ENCODE measurements around the gene ADCY9. TPM values are rescaled to one million over a fixed set of nuclear protein-coding genes. Genes with fewer than 3 reads are reported as not detected.

Gene ADCY9
- total RNA-seq, 1 experiment from 2014 or later = 9.8 TPM

GRCh38 chr16:3912897-3913296 is 203.3 kb downstream of the ADCY9 start:
- ChIA-PET POLR2A (interaction anchor here (0.7 kb wide), 1 partner anchor 1094 kb away, joined by 4 read pairs; no protein-coding TSS in a partner anchor), CTCF (no interaction called here), RAD21 (ENCODE audit: low non-redundant PET in 1 of 2, low total read pairs in 2 of 2, uncharacterized antibody in 2 of 2, unreplicated experiment in 2 of 2) (no interaction called here)
- Histone ChIP-seq H3K4me2 (ENCODE audit: low read length) (no peak overlapping the region), H3K4me1 (ENCODE audit: control insufficient read depth in 1 of 2, insufficient read depth in 2 of 2, low read length in 2 of 2) (no peaks in the 10 kb centered on the region), H3K9ac (ENCODE audit: low read length) (no peak overlapping the region), H2AFZ (ENCODE audit: low read depth, low read length, poor library complexity, severe bottlenecking) (no peak overlapping the region), H3K4me3 (replicated peaks in 1 of 2; ENCODE audit: low read depth in 1 of 2, low read length in 2 of 2) (no peak overlapping the region), H3K79me2 (ENCODE audit: insufficient read depth, low read length) (no peaks in the 10 kb centered on the region), H4K20me1 (ENCODE audit: insufficient read depth) (no peaks in the 10 kb centered on the region), H3K9me2 (ENCODE audit: insufficient read depth) (no peaks in the 10 kb centered on the region), H3K27me3 (ENCODE audit: insufficient read depth, low read length) (no peaks in the 10 kb centered on the region), H3K36me3 (ENCODE audit: control insufficient read depth in 1 of 2, insufficient read depth in 2 of 2, low read length in 2 of 2) (no peaks in the 10 kb centered on the region), H3K9me3 (ENCODE audit: control insufficient read depth in 1 of 2, insufficient read depth in 1 of 2, low read depth in 1 of 2, low read length in 2 of 2) (peaks cover 0 to 4% of the 10 kb centered on the region in 2 experiments; a peak in 2 of 4 replicates), H3K27ac (ENCODE audit: low read depth, low read length) (no peak overlapping the region)
- ATAC-seq = no peak
- TF ChIP-seq SP1 (IDR thresholded peaks at IDR 0.05; ENCODE audit: low read depth) (no peak), POLR2A (IDR thresholded peaks at IDR 0.05; ENCODE audit: borderline replicate concordance, extremely low read depth, insufficient read depth, insufficient read length) (no peak), RAD21 (IDR thresholded peaks at IDR 0.05; ENCODE audit: low read depth) (no peak), ZNF274 (IDR thresholded peaks at IDR 0.05; ENCODE audit: low read depth, low read length) (no peak), CBX3 (IDR thresholded peaks at IDR 0.05; ENCODE audit: low read depth) (no peak), JUND (IDR thresholded peaks at IDR 0.05) (no peak), ZFX (IDR thresholded peaks at IDR 0.05) (no peak), EZH2phosphoT487 (IDR thresholded peaks at IDR 0.05; ENCODE audit: borderline replicate concordance) (no peak), FOSL1 (IDR thresholded peaks at IDR 0.05; ENCODE audit: low read depth) (no peak), CEBPB (IDR thresholded peaks at IDR 0.05; ENCODE audit: low read depth) (no peak), SIN3A (IDR thresholded peaks at IDR 0.05; ENCODE audit: low read depth) (no peak), ZBTB33 (IDR thresholded peaks at IDR 0.05; ENCODE audit: extremely low read depth, insufficient replicate concordance, low read length) (no peak)
- TF ChIP-seq, protein P1, sequence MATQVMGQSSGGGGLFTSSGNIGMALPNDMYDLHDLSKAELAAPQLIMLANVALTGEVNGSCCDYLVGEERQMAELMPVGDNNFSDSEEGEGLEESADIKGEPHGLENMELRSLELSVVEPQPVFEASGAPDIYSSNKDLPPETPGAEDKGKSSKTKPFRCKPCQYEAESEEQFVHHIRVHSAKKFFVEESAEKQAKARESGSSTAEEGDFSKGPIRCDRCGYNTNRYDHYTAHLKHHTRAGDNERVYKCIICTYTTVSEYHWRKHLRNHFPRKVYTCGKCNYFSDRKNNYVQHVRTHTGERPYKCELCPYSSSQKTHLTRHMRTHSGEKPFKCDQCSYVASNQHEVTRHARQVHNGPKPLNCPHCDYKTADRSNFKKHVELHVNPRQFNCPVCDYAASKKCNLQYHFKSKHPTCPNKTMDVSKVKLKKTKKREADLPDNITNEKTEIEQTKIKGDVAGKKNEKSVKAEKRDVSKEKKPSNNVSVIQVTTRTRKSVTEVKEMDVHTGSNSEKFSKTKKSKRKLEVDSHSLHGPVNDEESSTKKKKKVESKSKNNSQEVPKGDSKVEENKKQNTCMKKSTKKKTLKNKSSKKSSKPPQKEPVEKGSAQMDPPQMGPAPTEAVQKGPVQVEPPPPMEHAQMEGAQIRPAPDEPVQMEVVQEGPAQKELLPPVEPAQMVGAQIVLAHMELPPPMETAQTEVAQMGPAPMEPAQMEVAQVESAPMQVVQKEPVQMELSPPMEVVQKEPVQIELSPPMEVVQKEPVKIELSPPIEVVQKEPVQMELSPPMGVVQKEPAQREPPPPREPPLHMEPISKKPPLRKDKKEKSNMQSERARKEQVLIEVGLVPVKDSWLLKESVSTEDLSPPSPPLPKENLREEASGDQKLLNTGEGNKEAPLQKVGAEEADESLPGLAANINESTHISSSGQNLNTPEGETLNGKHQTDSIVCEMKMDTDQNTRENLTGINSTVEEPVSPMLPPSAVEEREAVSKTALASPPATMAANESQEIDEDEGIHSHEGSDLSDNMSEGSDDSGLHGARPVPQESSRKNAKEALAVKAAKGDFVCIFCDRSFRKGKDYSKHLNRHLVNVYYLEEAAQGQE (IDR thresholded peaks at IDR 0.05; ENCODE audit: low read depth) = no peak
- no TSS peak for BruUV-seq (replicated peaks)
- DNase-seq (ENCODE audit: low read depth, low spot score) = no peak
- intact Hi-C loops (cut with micrococcal nuclease) = no loop called here

Other genes with a start within 250 kb of the ADCY9 start
- gene CREBBP, start 235.7 kb downstream of the ADCY9 start, total RNA-seq (2021; ENCODE audit: unreplicated experiment) = 42.7 TPM
- not detected for gene SRL, start 125.6 kb upstream of the ADCY9 start, total RNA-seq (2021; ENCODE audit: unreplicated experiment)
- gene TFAP4, start 156.6 kb upstream of the ADCY9 start, total RNA-seq (2021; ENCODE audit: unreplicated experiment) = 37.1 TPM
- 18.2 TPM for gene GLIS2, start 199.6 kb upstream of the ADCY9 start, total RNA-seq (2021; ENCODE audit: unreplicated experiment)
- 102 TPM for gene PAM16, start 234.9 kb upstream of the ADCY9 start, total RNA-seq (2021; ENCODE audit: unreplicated experiment)

Measured in HCT116 (cell line).